Measurements from ENCODE around the gene PHLPP2.

The PHLPP2 gene

DNA sequence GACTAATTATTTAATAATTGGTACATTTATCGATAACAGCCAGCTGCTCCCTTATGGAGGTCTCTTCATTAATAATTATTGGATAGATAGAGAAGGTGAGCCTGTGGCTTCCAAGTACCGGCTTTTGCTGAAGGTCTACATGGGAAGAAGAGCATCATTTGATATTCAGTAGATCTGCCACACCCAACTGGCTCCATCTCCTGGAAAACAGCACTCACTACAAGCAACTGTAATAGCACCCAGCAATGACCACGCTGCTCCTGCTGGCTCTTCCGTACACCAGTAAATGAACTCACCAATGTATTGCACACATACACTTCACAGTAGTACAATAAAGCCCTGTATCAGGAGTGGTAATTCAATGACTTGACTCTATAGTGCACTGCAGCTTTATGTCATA lies 79.1 kb downstream of the PHLPP2 start:
- TF ChIP-seq CTCF (IDR thresholded peaks at IDR 0.05; ENCODE audit: insufficient read depth, low read depth, low read length, missing control alignments), result peak; percentile 69
- H3K4me3 ChIP-seq (ENCODE audit: low read length), result no peak overlapping the region
- peak; percentile 71 for DNase-seq (ENCODE audit: low read depth)

DNA sequence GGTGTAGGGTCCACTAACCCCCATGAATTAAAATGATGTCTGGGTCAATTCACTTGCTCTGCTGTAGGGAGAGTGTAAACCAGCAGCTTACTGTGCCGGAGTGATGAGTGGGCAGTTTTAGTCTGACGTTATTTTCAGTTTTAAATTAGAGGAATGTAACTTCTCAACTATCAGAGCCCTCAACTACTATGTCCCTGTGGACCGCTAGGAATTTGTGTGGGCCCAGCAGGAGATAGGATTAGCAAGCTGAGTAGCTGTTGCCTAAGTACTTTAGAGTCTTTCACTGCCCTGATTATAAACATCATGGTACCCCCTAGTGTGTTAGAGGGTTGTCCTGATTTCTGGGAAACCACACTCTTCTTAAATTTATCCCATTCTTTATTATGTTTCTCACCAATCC lies 87.1 kb downstream of the PHLPP2 start:
- H3K4me3 ChIP-seq (ENCODE audit: low read length), result no peak overlapping the region
- no peak for DNase-seq (ENCODE audit: low read depth)
- no peak for TF ChIP-seq CTCF (IDR thresholded peaks at IDR 0.05; ENCODE audit: insufficient read depth, low read depth, low read length, missing control alignments)

- no peak for TF ChIP-seq CTCF (IDR thresholded peaks at IDR 0.05; ENCODE audit: insufficient read depth, low read depth, low read length, missing control alignments)
- no peak overlapping the region for H3K4me3 ChIP-seq (ENCODE audit: low read length)
- no peak for DNase-seq (ENCODE audit: low read depth)
Observed at GRCh38 chr16:71635632-71636031, 88.9 kb downstream of the PHLPP2 start.

GRCh38 chr16:71631776-71632175 lies 92.7 kb downstream of the PHLPP2 start:
- no peak for TF ChIP-seq CTCF (IDR thresholded peaks at IDR 0.05; ENCODE audit: insufficient read depth, low read depth, low read length, missing control alignments)
- no peak overlapping the region for H3K4me3 ChIP-seq (ENCODE audit: low read length)
- DNase-seq (ENCODE audit: low read depth), result no peak

- no peak for TF ChIP-seq CTCF (IDR thresholded peaks at IDR 0.05; ENCODE audit: insufficient read depth, low read depth, low read length, missing control alignments)
- H3K4me3 ChIP-seq (ENCODE audit: low read length), result no peak overlapping the region
- peak; percentile 89 for DNase-seq (ENCODE audit: low read depth)
Observed at GRCh38 chr16:71630808-71631207, 93.7 kb downstream of the PHLPP2 start.

DNA sequence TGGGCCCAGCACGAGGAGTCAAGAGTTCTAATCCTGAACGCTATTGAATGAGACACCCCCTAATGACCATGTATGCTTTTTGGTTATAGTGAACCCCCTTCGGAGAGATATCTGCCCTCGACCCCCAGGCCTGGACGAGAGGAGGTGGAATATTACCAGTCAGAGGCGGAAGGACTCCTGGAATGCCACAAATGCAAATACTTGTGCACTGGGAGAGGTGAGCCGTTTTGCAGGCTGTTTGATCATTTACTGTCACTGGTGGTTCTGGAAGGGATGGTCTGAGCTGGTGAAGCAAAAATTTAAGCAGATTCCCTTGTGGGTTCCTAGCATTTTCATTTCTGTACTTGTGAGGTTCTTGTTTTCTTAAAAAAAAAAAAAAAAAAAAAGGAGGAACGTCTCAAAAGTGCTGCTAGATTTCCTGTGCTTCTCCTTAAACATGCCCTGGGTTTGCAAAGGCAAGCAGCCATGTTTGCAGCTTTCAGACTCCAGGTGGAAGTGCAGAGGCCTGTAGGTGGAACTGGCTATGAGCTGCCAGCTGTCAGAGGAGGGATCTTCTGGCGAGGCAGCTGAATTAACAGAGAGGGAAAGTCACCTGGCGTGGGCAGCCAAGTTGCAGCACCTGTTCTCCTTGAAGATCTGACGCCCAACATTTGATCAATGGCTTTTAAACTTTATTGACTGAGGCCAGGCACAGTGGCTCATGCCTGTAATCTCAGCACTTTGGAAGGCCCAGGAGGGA lies 95.1 kb downstream of the PHLPP2 start:
- TF ChIP-seq CTCF (IDR thresholded peaks at IDR 0.05; ENCODE audit: insufficient read depth, low read depth, low read length, missing control alignments), result no peak
- no peak for DNase-seq (ENCODE audit: low read depth)
- H3K4me3 ChIP-seq (ENCODE audit: low read length), result no peak overlapping the region

GRCh38 chr16:71628810-71629209 lies 95.7 kb downstream of the PHLPP2 start:
- no peak for TF ChIP-seq CTCF (IDR thresholded peaks at IDR 0.05; ENCODE audit: insufficient read depth, low read depth, low read length, missing control alignments)
- DNase-seq (ENCODE audit: low read depth), result peak; percentile 88
- no peak overlapping the region for H3K4me3 ChIP-seq (ENCODE audit: low read length)
